Upper lobe of right lung (tissue), 1 donor: ENCODE measurements around the gene CAP1. TPM values are rescaled to one million over a fixed set of nuclear protein-coding genes. Genes with fewer than 3 reads are reported as not detected.

Experiments used
- ATAC-seq: fragments of 200-7000 bp; cut with Tn5 transposase; one replicate; pipeline ENCODE4 v1.9.1; 2020; ENCODE audit warnings: mild to moderate bottlenecking, moderate library complexity
- DNase-seq: peaks from one replicate; pipeline ENCODE4 v3.0.0-alpha.2; 2020
- H3K27ac ChIP-seq: fragments of 200-600 bp; one replicate; pipeline ENCODE4 v1.8.0; 2022
- H3K27me3 ChIP-seq: fragments of 200-600 bp; one replicate; pipeline ENCODE4 v1.8.0; 2022; ENCODE audit warnings: mild to moderate bottlenecking
- H3K36me3 ChIP-seq: fragments of 200-600 bp; one replicate; pipeline ENCODE4 v1.8.0; 2022
- H3K4me1 ChIP-seq: fragments of 200-600 bp; one replicate; pipeline ENCODE4 v1.8.0; 2022
- H3K4me3 ChIP-seq: fragments of 200-600 bp; one replicate; pipeline ENCODE4 v1.8.0; 2022; ENCODE audit warnings: mild to moderate bottlenecking
- H3K9me3 ChIP-seq: fragments of 200-600 bp; one replicate; pipeline ENCODE4 v1.8.0; 2022
- intact Hi-C: fragments of 100-400 bp; cut with DNase I; formaldehyde crosslinking; loops from one replicate; pipeline ENCODE4 v1.11.0; 2022
- total RNA-seq: library from RNA; stranded (reverse); fragmentation: NEBNext Ultra II Directional; extraction: Animal tissue kit (Norgen Biotek cat#: 25700); gene quantifications from one replicate; pipeline ENCODE4 v1.2.1, GENCODE V29; 2021
- TF ChIP-seq, protein P1 (sequence below): fragments of 200-600 bp; IDR thresholded peaks from one replicate; pipeline ENCODE4 v1.8.0; 2022; ENCODE audit warnings: antibody characterized with exemption
- donor health status: DM: no; HTN: yes; CAD: no; lungs with severe emphysema.

Gene CAP1
- total RNA-seq, 1 donor from 2014 or later, result 373 TPM

DNA sequence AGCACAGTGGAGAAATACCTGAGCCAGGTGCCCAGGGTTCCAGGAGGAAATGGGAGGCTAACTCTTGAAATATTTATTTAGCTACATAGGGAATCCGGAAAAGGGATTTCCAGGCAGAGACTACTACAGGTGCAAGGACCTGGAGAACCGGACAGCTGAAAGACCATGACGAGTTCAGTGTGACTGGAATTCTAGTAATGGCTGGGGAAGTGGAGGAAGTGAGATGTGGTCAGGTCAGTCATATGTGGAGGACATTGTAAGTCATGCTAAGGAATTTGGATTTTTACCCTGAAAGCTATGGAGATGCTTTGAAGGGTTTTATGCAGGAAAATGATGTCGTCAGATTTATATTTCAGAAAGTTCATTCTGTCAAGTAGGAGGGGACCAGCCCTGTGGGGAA is 1.8 kb downstream of the CAP1 start:
- Histone ChIP-seq H3K36me3 (peaks cover 9% of the 10 kb centered on the region), H3K27me3 (no peaks in the 10 kb centered on the region), H3K4me3 (peak overlapping the region; percentile 99), H3K9me3 (no peaks in the 10 kb centered on the region), H3K4me1 (peaks cover 64% of the 10 kb centered on the region), H3K27ac (peak overlapping the region; percentile 99)
- DNase-seq (no peak), ATAC-seq (no peak)
- intact Hi-C loops, result no loop called here
- TF ChIP-seq, protein P1, sequence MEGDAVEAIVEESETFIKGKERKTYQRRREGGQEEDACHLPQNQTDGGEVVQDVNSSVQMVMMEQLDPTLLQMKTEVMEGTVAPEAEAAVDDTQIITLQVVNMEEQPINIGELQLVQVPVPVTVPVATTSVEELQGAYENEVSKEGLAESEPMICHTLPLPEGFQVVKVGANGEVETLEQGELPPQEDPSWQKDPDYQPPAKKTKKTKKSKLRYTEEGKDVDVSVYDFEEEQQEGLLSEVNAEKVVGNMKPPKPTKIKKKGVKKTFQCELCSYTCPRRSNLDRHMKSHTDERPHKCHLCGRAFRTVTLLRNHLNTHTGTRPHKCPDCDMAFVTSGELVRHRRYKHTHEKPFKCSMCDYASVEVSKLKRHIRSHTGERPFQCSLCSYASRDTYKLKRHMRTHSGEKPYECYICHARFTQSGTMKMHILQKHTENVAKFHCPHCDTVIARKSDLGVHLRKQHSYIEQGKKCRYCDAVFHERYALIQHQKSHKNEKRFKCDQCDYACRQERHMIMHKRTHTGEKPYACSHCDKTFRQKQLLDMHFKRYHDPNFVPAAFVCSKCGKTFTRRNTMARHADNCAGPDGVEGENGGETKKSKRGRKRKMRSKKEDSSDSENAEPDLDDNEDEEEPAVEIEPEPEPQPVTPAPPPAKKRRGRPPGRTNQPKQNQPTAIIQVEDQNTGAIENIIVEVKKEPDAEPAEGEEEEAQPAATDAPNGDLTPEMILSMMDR, result no peak

DNA sequence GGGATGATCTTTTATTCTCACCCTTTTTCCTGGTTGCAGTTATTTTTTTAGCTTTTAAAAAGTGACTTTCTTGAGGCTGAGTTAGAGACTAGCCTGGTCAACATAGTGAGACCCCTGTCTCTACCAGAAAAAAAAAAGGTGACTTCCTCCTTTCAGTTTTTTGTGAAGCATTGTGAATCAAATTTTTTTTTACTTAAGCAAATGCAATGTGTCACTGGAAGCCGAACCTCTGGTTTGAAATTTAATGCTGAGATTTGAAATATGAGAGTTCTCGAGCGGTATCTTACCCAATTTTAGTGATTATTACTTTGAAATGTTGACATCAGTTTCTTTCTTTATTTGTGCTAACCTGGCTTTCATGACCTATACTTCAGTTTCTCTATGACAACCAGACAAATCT is 3.6 kb downstream of the CAP1 start:
- ATAC-seq (no peak), DNase-seq (no peak)
- Histone ChIP-seq H3K36me3 (peaks cover 9% of the 10 kb centered on the region), H3K4me3 (peak overlapping the region; percentile 15), H3K9me3 (no peaks in the 10 kb centered on the region), H3K4me1 (peaks cover 66% of the 10 kb centered on the region), H3K27ac (no peak overlapping the region), H3K27me3 (no peaks in the 10 kb centered on the region)
- TF ChIP-seq, protein P1, result no peak
- intact Hi-C loops, result no loop called here

DNA sequence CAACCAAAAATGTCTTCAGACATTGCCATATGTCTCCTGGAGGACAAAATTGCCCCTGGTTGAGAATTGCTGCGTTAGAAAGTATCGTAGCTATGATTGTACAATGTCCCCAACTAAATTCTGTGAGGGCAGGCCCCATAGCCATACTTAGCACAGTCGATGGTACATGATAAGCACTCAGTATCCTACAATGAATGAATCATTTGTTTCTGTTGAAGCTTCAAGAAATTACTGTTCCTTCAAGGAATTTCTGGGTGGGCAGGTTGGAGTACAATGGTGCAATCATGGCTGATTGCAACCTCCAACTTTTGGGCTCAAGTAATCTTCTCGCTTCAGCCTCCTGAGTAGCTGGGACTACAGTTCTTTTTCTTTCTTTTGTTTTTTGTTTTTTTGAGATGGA is 4.7 kb downstream of the CAP1 start:
- no peak for DNase-seq
- Histone ChIP-seq H3K9me3 (no peaks in the 10 kb centered on the region), H3K27ac (no peak overlapping the region), H3K4me3 (no peak overlapping the region), H3K4me1 (peaks cover 72% of the 10 kb centered on the region), H3K36me3 (peaks cover 18% of the 10 kb centered on the region), H3K27me3 (no peaks in the 10 kb centered on the region)
- TF ChIP-seq, protein P1, result no peak
- no peak for ATAC-seq
- intact Hi-C loops, result no loop called here

DNA sequence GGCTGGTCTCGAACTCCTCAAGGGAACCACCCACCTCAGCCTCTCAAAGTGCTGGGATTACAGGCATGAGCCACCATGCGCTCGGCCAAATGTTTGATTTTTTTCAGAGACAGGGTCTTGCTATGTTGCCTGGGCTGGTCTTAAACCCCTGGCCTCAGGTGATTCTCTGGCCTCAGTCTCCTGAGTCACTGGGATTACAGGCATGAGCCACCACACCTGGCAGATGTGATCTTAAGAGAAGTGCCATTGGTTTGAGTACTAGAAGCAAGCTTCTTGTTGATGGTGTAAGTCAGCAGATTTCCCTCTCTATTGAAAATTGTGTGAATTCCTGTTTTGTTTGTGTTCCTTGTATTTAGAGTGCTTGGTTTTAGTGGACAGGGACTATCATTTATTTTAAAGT is 5.2 kb downstream of the CAP1 start:
- no peak for DNase-seq
- H3K36me3 ChIP-seq, result peaks cover 22% of the 10 kb centered on the region
- TF ChIP-seq, protein P1, result no peak
- no peaks in the 10 kb centered on the region for H3K27me3 ChIP-seq
- no peak overlapping the region for H3K27ac ChIP-seq
- no peaks in the 10 kb centered on the region for H3K9me3 ChIP-seq
- no peak overlapping the region for H3K4me3 ChIP-seq
- intact Hi-C loops, result no loop called here
- no peak for ATAC-seq
- peaks cover 72% of the 10 kb centered on the region for H3K4me1 ChIP-seq

DNA sequence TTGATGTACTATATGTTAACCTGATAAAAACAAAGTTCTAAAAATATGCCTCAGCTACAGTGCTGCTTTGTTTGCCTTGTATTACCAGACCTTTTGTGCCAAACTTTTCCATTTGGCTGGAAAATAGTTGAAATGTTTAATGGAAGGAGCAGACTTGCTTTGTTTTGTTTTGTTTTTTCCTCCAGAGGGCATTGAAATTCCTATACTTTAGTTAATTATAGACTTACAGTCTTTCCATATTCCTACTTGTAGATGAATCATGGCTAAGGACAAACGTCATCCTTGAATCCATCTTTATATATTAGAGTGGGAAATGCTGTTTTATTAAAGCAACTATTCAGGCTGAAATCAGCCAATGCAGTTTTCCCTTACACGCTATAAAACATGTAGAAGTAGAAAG is 6.7 kb downstream of the CAP1 start:
- H3K27me3 ChIP-seq, result no peaks in the 10 kb centered on the region
- no peak for ATAC-seq
- TF ChIP-seq, protein P1, result no peak
- no peak for DNase-seq
- no peak overlapping the region for H3K27ac ChIP-seq
- H3K4me3 ChIP-seq, result no peak overlapping the region
- peaks cover 65% of the 10 kb centered on the region for H3K4me1 ChIP-seq
- intact Hi-C loops, result no loop called here
- peaks cover 22% of the 10 kb centered on the region for H3K36me3 ChIP-seq
- no peaks in the 10 kb centered on the region for H3K9me3 ChIP-seq

DNA sequence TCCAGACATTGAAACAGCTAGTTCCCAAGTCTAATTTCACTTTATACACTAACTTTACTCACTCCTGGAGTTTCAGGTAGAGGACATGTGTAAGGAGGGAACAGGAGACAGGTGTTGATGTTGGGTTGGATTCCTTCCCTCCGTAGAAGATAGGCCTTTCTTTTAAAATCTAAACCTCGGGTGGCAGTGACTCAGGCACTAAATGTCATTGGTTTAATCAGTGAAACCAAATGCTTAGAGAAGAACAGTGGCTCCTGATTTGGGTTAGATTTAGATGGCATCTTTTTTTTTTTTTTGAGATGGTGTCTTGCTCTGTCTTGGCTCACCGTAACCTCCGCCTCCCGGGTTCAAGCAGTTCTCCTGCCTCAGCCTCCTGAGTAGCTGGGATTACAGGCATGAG is 7.2 kb downstream of the CAP1 start:
- intact Hi-C loops, result no loop called here
- TF ChIP-seq, protein P1, result no peak
- H3K27ac ChIP-seq, result no peak overlapping the region
- ATAC-seq, result no peak
- H3K4me3 ChIP-seq, result no peak overlapping the region
- H3K36me3 ChIP-seq, result peaks cover 22% of the 10 kb centered on the region
- H3K4me1 ChIP-seq, result peaks cover 62% of the 10 kb centered on the region
- H3K9me3 ChIP-seq, result no peaks in the 10 kb centered on the region
- no peak for DNase-seq
- H3K27me3 ChIP-seq, result no peaks in the 10 kb centered on the region
